ENCODE data around the gene FAM53B.

DNA sequence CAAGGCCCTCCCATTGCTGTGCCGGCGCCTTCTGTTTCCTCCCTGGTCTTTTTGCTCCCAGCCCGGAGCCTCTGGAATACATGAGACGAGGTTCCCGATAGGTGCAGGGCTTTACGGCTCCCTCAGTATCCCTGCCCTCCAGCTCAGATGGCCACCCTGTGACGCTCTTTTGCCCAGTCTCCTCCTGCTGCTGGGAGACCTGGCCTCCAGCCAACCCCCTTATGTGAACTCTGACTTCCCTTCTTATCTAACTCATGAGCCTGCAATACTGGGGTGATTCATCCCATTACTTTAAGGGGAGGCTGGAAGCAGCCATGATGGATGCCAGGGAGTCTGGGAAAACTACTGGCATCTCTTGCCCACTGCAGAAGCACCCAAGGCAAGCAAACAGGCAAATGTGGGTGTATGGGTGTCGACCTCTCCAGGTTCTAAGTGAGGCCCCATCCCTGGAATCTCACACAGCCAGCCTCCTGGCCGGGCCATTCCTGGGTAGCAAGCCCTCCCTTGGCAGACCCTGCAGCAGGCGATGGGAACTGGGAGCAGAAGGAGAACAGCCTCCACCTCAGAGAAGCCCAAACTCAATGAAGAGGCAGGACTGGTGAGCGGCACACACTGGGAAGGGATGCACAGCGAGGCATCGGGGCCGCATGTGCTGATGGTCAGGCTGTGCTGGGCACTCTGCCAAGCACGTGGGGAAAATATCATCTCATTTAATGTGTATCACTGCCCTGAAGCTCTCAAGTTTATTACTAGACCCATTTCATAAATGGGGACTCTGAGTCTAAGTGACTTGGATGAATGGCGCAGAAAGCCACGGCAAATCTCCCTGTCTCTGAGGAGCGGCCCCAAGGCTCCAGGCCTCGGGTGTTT, 97.5 kb downstream of the FAM53B start:
- TF ChIP-seq, protein P1, sequence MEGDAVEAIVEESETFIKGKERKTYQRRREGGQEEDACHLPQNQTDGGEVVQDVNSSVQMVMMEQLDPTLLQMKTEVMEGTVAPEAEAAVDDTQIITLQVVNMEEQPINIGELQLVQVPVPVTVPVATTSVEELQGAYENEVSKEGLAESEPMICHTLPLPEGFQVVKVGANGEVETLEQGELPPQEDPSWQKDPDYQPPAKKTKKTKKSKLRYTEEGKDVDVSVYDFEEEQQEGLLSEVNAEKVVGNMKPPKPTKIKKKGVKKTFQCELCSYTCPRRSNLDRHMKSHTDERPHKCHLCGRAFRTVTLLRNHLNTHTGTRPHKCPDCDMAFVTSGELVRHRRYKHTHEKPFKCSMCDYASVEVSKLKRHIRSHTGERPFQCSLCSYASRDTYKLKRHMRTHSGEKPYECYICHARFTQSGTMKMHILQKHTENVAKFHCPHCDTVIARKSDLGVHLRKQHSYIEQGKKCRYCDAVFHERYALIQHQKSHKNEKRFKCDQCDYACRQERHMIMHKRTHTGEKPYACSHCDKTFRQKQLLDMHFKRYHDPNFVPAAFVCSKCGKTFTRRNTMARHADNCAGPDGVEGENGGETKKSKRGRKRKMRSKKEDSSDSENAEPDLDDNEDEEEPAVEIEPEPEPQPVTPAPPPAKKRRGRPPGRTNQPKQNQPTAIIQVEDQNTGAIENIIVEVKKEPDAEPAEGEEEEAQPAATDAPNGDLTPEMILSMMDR (conservative IDR thresholded peaks at IDR 0.05; ENCODE audit: low read length): no peak
- no peak for TF ChIP-seq EZH2phosphoT487 (IDR thresholded peaks at IDR 0.05; ENCODE audit: borderline replicate concordance, low read depth, low read length)
